ENCODE results near the gene SYNE2.

- no peak for TF ChIP-seq EZH2 (IDR thresholded peaks at IDR 0.05; ENCODE audit: low read length, unreplicated experiment)
- peak; percentile 78 for TF ChIP-seq CTCF (conservative IDR thresholded peaks at IDR 0.05; ENCODE audit: low read depth, low read length)
- TF ChIP-seq EZH2phosphoT487 (IDR thresholded peaks at IDR 0.05; ENCODE audit: borderline replicate concordance, low read length) = no peak
Observed at GRCh38 chr14:64137657-64138290, 285.0 kb downstream of the SYNE2 start.

All from PC-3 (cell line).